ENCODE data around the gene PTPRT.

GRCh38 chr20:43190332-43190953 lies 737 bp upstream of the PTPRT start:
- TF ChIP-seq CTCF (IDR thresholded peaks at IDR 0.05) (no peak), POLR2A (IDR thresholded peaks at IDR 0.05) (no peak)
